HT1080 (cell line): ENCODE results near the gene GNAZ. TPM values are rescaled to one million over a fixed set of nuclear protein-coding genes. Genes with fewer than 3 reads are reported as not detected.

ENCODE experiments used
- DNase-seq: peaks from one replicate; pipeline ENCODE4 v3.0.0-alpha.2; 2015; ENCODE audit warnings: low read depth
- total RNA-seq: library from RNA; depleted of rRNA; stranded (reverse); fragments of >200 nt; shearing (Covaris generic); gene quantifications from 2 replicates; pipeline ENCODE4 v1.2.3, GENCODE V29; 2014

GNAZ gene
- total RNA-seq, 1 experiment from 2014 or later: 1.00 TPM

DNA sequence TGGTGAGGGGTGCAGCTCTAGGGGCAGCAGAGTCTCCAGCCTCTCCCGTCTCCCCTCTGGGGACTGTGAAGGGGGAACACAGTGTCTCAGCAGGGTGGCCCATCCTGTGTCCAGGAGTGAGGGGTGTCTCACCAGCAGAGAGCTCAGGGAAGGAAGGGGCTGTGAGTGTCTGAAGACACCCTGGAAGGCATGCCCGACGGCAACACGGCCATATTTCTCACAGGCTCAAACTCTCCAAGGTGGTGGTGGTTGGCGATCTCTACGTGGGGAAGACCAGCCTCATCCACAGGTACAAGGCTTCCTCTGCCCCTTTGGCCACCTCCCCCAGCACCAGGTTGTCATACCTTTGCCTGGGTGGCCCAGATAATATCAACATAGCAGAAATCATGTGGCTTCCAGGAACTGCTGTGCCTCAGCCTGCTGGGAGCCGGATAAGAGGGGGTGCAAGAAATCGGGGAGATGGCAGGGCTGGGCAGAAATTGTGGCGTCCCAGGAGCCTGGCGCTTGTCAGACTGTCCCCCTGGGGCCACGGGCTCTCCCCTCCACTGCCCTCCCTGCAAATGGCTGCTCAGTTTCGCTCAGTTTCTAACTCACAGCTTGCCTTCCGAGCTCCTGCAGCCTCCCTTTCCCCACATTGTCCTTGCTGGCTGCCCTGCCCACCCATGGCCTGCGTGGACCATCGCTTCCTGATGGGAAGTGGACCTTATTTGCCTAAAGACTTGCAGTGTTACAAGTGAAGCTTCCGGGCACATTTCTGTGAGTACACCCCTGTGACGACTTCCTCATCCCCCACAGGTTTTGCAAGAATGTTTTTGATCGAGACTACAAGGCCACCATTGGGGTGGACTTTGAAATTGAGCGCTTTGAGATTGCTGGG lies 82.2 kb downstream of the GNAZ start:
- no peak for DNase-seq

DNA sequence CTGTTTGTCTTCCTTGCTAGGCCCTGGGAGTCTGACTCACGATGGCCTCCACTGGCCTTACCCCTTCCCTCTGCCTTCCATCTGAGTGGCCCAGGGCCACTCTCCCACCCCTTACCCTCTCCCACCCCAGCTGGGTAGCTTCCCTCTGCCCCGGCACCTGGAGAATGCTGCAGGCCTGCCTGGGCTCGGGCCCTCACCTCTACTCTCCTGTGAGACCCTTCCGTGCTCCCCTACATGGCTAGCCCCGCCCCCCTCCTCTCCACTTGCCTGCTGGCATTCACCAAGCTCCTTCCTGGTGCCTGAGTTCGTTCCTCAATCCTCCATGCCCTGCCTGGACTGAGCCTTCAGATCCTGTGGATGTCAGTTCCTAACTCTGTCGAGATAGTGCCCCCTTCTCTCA lies 83.7 kb downstream of the GNAZ start:
- DNase-seq: no peak

DNA sequence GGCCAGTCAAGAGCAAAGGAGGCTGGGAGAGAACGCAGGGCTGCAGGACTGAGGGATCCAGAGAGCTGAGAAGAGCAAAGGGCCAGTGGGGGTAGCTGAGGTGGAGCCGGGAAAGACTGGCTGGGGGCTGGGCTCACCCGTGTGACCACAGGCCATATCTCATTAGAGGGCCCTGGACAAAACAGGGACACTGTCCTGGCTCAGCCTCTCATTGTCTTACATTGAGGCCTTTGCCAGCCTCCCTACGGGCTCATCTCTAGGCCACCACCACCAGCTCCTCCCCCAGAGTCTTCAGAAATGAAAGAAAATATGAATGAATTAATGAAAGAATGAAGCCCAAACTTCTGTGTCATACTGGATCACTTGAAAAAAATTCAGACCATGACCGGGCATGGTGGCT lies 84.1 kb downstream of the GNAZ start:
- DNase-seq: no peak

DNA sequence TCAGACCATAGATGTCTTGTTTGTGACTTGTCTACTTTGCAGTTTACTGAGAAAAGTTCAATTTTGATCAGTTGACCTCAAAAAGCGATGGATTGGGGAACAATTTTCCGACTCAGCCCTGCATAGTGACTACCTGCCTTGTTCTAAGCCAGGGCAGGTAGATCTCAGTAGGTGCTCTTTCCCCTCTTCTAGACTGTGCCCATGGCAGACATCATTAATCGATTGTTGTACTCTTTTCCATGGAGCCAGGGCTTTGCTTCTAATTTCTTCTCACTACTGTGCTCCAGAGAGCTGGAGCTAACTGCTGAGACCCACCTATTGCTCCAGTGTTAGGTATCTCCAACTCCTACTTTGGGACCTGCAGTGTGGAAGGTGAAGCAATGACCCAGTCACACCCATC lies 84.8 kb downstream of the GNAZ start:
- DNase-seq: no peak

DNA sequence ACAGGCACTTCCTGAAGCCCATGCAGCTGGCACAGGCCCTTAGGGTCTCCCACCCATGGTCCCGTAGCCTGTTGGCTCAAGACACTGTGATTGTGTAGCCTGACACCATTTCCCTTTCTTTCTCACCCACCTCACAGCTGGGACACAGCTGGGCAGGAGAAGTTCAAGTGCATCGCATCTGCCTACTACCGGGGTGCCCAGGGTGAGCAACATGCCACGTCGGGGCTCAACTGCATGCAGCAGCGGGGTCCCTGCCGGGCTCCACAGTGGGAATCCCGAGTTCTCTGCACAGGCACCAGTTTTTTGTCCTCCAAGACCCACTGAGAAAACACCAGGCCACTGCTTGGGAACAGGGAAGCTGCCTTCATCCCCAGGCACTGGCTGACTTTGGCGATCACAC lies 85.5 kb downstream of the GNAZ start:
- DNase-seq: no peak

DNA sequence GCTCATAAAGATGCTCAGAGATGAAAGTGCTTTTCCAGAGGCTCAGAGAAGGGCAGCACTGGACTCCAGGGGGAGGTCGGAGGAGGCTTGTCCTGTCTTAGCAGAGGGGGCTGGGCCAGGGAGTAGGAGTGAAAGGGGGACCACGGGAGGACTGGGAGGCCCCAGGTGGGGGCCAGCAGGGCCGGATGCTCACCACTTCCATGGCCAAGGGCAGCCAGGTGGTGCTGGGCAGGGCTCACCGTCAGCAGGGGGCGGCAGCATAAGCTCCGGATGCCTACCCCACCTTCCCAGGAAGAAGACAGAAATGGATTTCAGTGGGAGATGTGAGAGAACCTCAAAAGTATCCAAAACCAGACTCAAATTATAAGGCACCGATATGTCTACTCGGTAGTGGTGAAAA lies 86.0 kb downstream of the GNAZ start:
- DNase-seq: no peak

DNA sequence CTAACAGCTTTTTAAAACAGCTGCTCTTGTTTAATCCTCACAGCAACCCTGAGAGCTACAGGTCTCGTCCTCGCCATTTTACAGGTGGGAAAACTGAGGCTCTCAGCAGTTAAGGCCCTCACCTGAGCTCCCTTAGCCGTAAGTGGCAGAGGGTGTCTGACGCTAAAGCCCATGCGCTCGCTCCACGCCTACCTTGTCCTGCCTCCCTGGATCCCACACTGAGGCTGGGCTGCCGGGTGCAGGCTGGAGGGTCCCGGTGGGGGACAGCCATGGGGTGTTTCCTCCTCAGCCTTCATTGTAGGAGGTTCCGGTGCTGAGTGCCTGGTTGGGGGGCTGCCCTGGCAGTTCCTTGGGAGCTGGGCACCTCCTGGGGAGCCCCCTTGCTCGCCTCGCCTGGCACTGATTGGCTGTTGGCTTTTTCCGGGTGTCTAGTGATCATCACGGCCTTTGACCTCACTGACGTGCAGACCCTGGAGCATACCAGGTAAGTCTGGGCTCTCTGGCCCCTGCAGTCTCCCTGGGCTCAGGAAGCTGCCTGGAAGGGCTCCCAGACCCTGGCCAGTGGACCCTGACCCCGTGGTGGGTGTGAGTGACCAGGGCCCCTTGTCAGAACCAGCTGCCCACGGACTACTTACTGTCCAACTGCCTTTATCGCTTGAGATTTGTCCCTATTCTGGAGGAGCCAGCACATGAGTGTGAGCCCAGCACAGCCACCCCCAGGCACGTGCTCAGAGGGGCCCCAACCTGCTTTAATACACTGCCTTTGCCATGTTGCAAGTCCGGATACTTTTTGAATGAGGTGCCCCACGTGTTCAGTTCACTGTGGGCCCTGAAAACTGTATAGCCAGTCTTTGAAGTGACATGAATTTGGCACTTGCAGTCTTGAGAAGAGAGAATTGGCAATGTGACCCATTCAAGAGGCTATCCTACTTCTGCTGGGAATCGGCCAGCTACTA lies 87.5 kb downstream of the GNAZ start:
- no peak for DNase-seq

DNA sequence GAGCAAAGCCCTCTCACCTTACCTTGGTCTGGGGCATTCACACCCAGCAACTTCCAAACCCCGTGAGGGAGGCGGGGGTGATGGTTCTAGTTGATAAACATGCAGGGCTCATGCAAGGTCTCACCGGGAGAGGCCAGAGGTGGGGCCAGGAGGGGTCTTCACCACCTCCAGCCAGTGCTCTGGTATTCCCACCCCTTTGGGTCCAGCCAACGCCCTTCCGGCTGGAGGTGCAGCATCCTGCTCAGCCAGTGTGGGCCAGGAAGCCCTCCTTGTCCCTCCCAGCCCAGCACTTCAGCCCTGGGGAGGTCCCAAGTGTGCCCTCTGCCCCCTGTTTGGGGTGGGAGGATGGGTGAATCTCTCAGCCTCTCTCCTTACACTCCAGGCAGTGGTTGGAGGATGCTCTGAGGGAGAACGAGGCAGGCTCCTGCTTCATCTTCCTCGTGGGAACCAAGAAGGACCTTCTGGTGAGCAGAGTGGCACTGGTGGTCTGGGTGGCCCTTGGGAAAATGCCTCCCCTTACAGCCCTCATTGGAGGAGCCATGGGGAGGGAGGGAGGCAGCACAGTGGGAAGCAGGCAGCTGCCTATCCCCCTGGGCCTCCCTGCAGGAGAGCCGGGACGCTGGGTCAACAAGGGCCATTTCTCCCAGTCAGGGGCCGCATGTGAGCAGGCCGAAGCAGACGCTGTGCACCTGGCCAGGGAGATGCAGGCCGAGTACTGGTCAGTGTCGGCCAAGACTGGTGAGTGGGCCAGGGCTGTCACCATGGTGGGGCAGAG lies 88.4 kb downstream of the GNAZ start:
- DNase-seq: no peak

DNA sequence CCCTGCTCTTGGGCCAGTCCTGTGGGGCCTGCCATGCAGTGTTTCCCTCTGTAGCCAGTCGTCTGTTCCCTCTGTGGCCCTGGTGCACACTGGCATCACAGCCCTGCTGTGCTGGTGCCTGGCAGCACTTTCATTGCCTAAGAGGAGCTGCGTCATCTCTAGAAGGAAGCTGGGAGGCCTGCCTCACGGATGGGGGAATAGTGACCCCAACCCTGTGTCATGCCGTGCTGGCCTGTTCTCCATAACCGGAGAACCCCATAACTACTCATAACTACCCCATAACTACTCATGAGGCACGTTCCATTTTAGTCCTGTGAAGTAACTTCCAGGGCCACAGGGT lies 88.9 kb downstream of the GNAZ start:
- no peak for DNase-seq

DNA sequence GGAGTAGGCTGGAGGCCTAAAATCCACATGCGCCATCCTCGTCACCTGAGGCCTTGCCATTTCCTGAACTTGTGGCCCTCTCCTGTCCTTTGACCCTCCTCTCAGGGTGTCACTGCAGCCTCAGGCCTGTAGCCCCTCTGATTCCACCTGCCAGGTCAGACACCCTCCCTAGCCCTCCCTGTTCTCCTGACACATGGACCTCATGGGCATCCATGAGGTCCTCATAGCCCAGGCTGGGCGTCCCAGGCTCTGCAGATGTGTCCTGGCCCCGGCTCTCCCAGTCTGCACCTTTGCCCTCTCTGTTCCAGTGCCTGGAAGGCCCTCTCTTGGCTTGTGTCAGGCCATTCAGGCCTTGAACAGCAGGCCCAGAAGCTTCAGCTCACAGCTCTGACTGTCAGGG lies 90.7 kb downstream of the GNAZ start:
- no peak for DNase-seq

DNA sequence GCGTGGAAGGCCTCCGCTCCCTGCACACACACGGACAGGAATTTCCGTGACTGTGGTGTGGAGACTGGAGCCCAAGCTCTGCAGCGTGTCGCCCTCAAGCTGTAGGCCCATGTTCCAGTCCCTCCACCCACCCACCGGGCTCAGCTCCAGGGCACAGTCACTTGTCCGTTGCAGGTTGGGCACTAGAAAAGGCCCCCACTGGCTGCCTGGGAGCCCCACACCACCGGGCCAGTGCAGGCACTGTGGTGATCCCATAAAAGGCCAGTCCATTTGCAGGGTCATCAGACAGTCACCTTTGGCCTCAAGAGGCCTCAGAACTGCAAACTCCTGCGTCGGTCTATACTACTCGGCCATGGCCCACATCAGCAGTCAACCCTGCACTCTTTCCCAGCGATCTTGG lies 91.3 kb downstream of the GNAZ start:
- no peak for DNase-seq

DNA sequence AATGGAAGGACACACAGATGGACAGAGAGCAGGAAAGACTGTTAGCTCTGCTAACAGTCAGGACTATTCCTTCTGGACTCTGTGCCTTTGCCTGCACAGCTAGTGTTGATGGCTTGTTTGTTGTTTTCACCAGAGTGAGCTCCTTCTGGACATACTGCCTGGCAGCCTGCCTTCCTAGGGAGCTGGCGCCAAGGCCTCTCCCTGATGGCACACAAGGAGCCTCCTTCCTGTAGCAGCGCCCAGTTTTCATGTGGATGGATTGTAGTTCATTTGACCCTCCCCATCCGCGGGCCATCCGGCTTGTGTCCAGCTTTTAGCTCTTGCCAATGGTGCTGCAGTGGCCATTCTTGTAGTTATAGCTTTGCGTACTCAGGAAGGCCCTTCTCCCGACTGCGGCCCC lies 93.3 kb downstream of the GNAZ start:
- DNase-seq: no peak

DNA sequence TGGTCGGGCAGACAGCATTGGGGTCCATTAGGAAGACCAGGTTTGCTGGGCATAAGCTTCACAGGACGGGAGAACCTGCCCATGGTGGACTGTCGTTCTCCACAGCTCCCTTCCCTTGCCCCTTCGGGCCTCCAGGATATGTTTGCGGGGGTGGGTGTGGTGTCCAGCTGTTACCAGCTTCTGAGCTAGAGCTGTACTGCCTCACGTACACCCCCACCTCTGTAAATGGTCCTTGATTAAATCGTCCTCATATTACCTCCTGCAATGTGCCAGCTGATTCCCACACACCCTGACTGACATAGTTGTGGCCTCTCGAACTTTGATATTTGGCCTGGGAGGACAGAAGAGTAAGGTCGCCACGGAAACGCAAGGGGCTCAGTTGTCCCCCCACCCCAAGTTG lies 93.8 kb downstream of the GNAZ start:
- DNase-seq: no peak

DNA sequence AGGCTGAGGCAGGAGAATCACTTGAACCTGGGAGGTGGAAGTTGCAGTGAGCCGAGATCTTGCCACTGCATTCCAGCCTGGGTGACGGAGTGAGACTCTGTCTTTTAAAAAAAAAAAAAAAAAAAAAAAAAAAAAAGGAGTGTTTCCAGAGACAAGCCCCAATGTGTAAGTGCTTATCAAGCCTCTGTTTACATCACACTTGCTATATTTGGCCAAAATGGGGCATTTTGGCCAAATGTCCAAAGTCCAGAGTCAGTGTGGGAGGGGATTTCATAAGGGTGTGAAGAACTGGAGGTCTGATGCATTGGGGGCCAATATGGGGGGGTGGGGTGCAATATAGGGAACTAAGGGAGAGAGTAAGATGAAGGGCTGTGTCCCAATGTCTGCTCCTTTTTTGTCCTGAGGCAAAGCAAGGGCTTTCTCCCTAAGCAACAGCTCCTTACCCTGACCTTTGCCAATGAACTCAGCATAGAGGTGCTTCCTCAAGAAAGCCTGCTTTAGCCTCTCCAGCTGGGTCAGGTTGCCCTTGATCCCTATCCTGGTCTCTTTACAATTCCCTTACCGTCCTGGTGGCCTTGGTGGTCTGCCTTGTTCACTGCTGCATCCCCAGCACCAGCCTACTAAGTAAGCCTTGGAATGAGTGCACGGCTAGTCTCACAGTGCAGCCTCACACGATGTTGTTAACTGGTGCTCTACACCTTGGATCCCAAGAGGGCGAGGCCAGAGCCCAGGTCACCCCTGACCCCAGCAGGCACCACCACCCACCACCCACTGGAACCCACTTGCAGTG lies 95.9 kb downstream of the GNAZ start:
- DNase-seq: no peak

DNA sequence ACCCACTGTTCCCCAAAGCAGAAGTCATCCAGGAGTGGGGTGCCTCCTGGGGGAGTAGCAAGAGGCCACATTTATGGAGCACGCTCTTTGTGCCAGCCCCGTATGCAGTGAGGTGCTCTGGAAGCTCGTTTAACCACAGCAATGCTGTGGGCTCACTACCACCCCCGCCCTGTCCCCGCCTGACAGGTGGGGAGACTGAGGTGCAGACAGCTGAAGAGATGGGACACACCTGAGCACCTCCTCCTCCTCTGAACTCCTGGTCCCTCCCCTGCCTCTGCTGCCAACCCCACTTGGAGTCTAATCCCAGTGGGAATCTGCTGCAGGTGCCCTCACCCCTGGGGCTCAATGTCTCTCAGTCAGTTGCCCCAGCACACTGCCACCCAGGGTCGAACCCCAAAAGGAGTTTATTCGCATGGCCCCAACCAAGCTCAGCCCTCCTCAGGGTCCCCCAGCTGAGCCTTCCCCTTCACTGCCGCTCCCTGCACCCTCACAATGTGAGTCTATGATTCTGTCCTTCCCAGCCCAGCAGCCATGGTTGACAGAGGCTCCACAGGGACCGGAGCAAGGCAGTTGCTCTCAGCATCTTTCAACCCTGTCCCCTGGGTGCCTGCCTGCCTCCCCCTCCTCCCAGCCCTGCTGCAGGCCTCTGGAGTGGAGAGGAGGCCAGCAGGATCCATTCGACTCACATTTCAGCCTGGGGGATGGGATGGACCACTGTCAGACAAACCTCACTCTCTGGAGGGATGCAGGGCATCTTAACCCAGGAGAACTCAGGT lies 96.7 kb downstream of the GNAZ start:
- no peak for DNase-seq

DNA sequence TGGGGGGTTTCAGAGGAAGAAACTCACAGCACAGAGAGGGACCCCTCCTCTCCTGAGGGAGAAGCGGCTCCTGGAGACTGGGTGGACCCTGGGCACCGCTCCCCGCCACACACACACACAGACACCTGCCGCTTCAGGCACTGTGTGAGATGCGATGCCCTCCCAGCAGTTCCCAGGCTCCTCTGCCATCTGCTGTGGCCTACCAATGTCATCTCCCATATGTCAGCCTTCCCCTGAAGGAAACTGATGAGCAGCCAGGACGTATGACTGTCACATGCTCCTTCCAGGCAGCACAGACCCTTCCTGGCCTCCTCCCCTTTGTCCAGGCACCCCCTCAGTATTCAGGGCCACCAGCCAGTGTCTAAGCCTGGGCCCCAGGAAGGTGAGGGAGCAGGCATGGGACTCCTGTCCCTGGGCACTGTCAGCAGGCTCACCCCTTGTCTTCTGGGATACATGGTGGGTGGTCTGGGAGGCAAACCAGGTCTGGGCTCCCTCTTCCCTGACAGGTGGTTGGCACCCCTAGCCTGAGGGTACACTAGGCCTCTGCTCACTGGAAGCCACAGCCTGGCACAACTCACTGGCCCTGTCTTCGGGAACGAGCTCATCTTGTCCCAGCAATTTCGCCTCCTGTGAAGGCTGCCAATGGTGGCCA lies 98.2 kb downstream of the GNAZ start:
- DNase-seq: no peak

DNA sequence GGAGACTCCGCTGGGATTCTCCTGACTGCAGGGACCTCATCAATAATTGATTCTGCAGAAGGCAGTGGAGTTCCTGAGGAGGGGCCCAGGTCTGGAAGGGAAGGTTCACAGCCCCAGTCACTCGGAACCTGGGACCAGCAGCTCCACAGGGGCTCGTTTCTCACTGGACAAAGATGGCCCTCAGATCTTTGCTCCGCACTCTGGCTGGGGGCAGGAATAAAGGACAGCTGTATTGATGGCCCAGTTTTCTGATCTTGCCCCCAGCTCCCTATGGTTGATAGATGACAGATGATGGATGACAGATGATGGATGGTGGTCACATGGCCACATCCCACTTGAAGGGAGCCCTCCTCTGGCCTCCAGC lies 98.7 kb downstream of the GNAZ start:
- no peak for DNase-seq
